Smooth muscle cell (in vitro differentiated cells): Measurements from ENCODE around the gene TMEM43. TPM values are rescaled to one million over a fixed set of nuclear protein-coding genes. Genes with fewer than 3 reads are reported as not detected.

Source experiments
- DNase-seq: peaks from one replicate; lab custom pipeline; 2025; ENCODE audit not compliant: unreplicated experiment; lab: John Stamatoyannopoulos, UW
- H2AFZ ChIP-seq: fragments of 200-600 bp; sonication (generic); 2 replicates; pipeline ENCODE4 v1.6.0; 2016; ENCODE audit warnings: antibody characterized with exemption, low read depth, mild to moderate bottlenecking
- H3F3A ChIP-seq: fragments of 200-600 bp; sonication (generic); 2 replicates; pipeline ENCODE4 v1.6.0; 2017; ENCODE audit warnings: antibody characterized with exemption, low read depth
- H3K27ac ChIP-seq: fragments of 200-600 bp; sonication (generic); 2 replicates; pipeline ENCODE4 v1.5.1; 2016; ENCODE audit warnings: low read depth, mild to moderate bottlenecking
- H3K27me3 ChIP-seq: fragments of 200-600 bp; sonication (generic); 2 replicates; pipeline ENCODE4 v1.6.1; 2016; ENCODE audit warnings: low read depth, mild to moderate bottlenecking
- H3K36me3 ChIP-seq: fragments of 200-600 bp; sonication (generic); 2 replicates; pipeline ENCODE4 v1.5.1; 2016; ENCODE audit warnings: low read depth
- H3K4me1 ChIP-seq: fragments of 200-600 bp; sonication (generic); 2 replicates; pipeline ENCODE4 v1.5.1; 2016; ENCODE audit warnings: low read depth
- H3K4me2 ChIP-seq: fragments of 200-600 bp; sonication (generic); 2 replicates; pipeline ENCODE4 v1.6.0; 2016; ENCODE audit warnings: mild to moderate bottlenecking
- H3K4me3 ChIP-seq: fragments of 200-600 bp; sonication (generic); 2 replicates; pipeline ENCODE4 v1.5.1; 2016; ENCODE audit warnings: mild to moderate bottlenecking
- H3K79me2 ChIP-seq: fragments of 200-600 bp; sonication (generic); 2 replicates; pipeline ENCODE4 v1.6.0; 2016; ENCODE audit warnings: low read depth, mild to moderate bottlenecking
- H3K9ac ChIP-seq: fragments of 200-600 bp; sonication (generic); 2 replicates; pipeline ENCODE4 v1.6.0; 2016; ENCODE audit warnings: low read depth
- H3K9me3 ChIP-seq: fragments of 200-600 bp; sonication (generic); replicated peaks from 2 replicates; pipeline ENCODE4 v1.5.1; 2016; ENCODE audit warnings: low read depth
- H4K20me1 ChIP-seq: fragments of 200-600 bp; sonication (generic); 2 replicates; pipeline ENCODE4 v1.6.0; 2016; ENCODE audit warnings: low read depth
- CTCF ChIP-seq: fragments of 200-600 bp; sonication (generic); IDR thresholded peaks from 2 replicates; pipeline ENCODE4 v1.5.1; 2017; ENCODE audit warnings: borderline replicate concordance, mild to moderate bottlenecking, antibody characterized with exemption; ENCODE audit not compliant: insufficient read depth, poor library complexity, severe bottlenecking
- WGBS: methylation state at CpG from one replicate; pipeline ENCODE4 v1.1.7; 2016; ENCODE audit warnings: low lambda C conversion rate; 5-methylcytosine and 5-hydroxymethylcytosine counted together
- polyA plus RNA-seq: library from polyadenylated mRNA; unstranded; fragments of >200 nt; fragmentation: Nextera tagmentation; extraction: Ambion mirVana; gene quantifications from 2 replicates; pipeline ENCODE4 v1.2.1, GENCODE V29; 2016
- total RNA-seq: library from RNA; depleted of rRNA; stranded (reverse); fragments of >200 nt; gene quantifications from 2 replicates; pipeline ENCODE4 v1.2.3, GENCODE V29; 2014

TMEM43 gene
- total and polyA plus RNA-seq, 2 experiments from 2014 or later, result 60.1 to 81.1 TPM

GRCh38 chr3:14170531-14171159 is 45.8 kb downstream of the TMEM43 start:
- H3K9me3 ChIP-seq, result no peaks in the 10 kb centered on the region
- no peak overlapping the region for H3K4me2 ChIP-seq
- peaks cover 28% of the 10 kb centered on the region for H4K20me1 ChIP-seq
- no peak for TF ChIP-seq CTCF
- no peak overlapping the region for H3K9ac ChIP-seq
- peaks cover 29% of the 10 kb centered on the region for H3K36me3 ChIP-seq
- H3K79me2 ChIP-seq, result peaks cover 23% of the 10 kb centered on the region
- H3K4me1 ChIP-seq, result no peaks in the 10 kb centered on the region
- H3K4me3 ChIP-seq, result no peak overlapping the region
- WGBS, result 52% methylated on average over 2 of the region's 2 CpGs
- no peak for DNase-seq
- no peak overlapping the region for H2AFZ ChIP-seq
- no peaks in the 10 kb centered on the region for H3F3A ChIP-seq
- no peaks in the 10 kb centered on the region for H3K27me3 ChIP-seq
- H3K27ac ChIP-seq, result peak overlapping the region; percentile 80

- no peak for TF ChIP-seq CTCF
- Histone ChIP-seq H3K79me2 (peaks cover 39% of the 10 kb centered on the region), H3K4me1 (peaks cover 7% of the 10 kb centered on the region), H2AFZ (no peak overlapping the region), H3K36me3 (peaks cover 27% of the 10 kb centered on the region), H4K20me1 (peaks cover 39% of the 10 kb centered on the region), H3K27me3 (no peaks in the 10 kb centered on the region), H3K9ac (no peak overlapping the region), H3K4me3 (no peak overlapping the region), H3K4me2 (no peak overlapping the region), H3K9me3 (no peaks in the 10 kb centered on the region), H3F3A (no peaks in the 10 kb centered on the region), H3K27ac (no peak overlapping the region)
- DNase-seq, result no peak
- WGBS, result 95% methylated on average over 5 of the region's 5 CpGs
These were observed 47.6 kb downstream of the TMEM43 start for GRCh38 chr3:14172496-14172895.

DNA sequence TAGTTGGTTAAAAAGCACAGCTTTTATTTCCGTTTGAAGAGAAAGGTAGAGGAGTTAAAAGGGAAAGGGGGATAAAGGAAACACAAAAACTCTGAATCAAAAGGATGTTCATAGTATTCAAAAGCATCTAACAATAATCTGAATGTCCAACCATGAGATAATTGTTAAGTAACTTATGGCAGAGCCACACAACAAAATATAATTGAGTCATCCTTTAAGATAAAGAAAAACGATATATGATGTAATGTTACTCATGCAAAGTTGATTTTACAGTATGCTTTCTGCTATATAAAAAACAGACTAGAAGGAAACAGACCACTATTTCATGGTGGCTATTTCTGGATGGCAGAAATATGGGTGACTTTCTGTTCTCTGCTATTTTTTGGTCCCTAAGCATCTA is 49.6 kb downstream of the TMEM43 start:
- no peak for DNase-seq
- H3K9ac ChIP-seq, result no peak overlapping the region
- H3K4me3 ChIP-seq, result no peak overlapping the region
- no peak for TF ChIP-seq CTCF
- peaks cover 52% of the 10 kb centered on the region for H3K79me2 ChIP-seq
- H4K20me1 ChIP-seq, result peaks cover 39% of the 10 kb centered on the region
- no peaks in the 10 kb centered on the region for H3K27me3 ChIP-seq
- H2AFZ ChIP-seq, result no peak overlapping the region
- peaks cover 13% of the 10 kb centered on the region for H3K36me3 ChIP-seq
- 74% methylated on average over 2 of the region's 2 CpGs for WGBS
- peaks cover 15% of the 10 kb centered on the region for H3K4me1 ChIP-seq
- no peaks in the 10 kb centered on the region for H3K9me3 ChIP-seq
- peak overlapping the region; percentile 4 for H3K27ac ChIP-seq
- no peaks in the 10 kb centered on the region for H3F3A ChIP-seq
- H3K4me2 ChIP-seq, result peak overlapping the region; percentile 41

DNA sequence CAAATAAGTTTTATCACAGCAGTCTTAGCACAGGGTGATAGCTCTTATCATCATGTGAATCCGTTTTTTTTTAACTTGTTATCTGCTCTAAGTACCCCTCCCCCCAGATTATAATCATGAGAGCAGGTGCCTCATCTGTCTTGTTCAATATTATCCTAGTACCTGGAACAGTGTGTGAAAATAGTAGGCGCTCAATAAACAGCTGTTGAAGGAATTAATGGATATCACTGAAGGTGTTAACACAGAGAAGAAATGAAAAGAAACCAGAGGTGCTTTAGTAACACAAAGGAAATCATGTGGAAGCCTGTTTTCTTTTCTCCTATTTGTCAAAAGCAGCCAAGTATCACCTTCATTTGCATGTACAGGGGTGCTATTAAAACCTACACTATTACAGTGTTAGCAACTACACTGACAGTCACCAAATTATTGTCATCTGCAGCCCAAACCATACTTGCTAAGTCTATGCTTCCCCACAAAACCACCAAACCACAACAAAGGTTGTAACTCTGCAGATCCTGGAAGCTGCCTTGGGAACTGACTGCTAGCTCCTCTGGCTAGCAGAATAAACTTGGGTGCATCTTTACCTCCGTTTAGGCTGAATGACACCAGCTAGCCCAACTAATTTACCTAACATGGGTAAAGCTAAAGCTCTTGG is 50.7 kb downstream of the TMEM43 start:
- H3K9ac ChIP-seq, result no peak overlapping the region
- H3K4me1 ChIP-seq, result peaks cover 16% of the 10 kb centered on the region
- H3K4me2 ChIP-seq, result peak overlapping the region; percentile 16
- peaks cover 63% of the 10 kb centered on the region for H3K79me2 ChIP-seq
- H3K27ac ChIP-seq, result no peak overlapping the region
- H3F3A ChIP-seq, result no peaks in the 10 kb centered on the region
- peaks cover 3% of the 10 kb centered on the region for H3K36me3 ChIP-seq
- no peak for DNase-seq
- no peak overlapping the region for H2AFZ ChIP-seq
- no peaks in the 10 kb centered on the region for H3K9me3 ChIP-seq
- WGBS, result 61% methylated on average over 3 of the region's 3 CpGs
- H3K4me3 ChIP-seq, result no peak overlapping the region
- H3K27me3 ChIP-seq, result no peaks in the 10 kb centered on the region
- peaks cover 39% of the 10 kb centered on the region for H4K20me1 ChIP-seq
- TF ChIP-seq CTCF, result no peak
